PC-9 (cell line): ENCODE measurements around the gene RPE.

Experiments used
- CTCF ChIP-seq: fragments of 200-600 bp; sonication (generic); conservative IDR thresholded peaks from 2 replicates; pipeline ENCODE4 v1.6.1; 2017; ENCODE audit warnings: mixed run types, antibody characterized with exemption, mild to moderate bottlenecking, moderate library complexity
- EZH2 ChIP-seq: fragments of 200-600 bp; sonication (generic); IDR thresholded peaks from 2 replicates; pipeline ENCODE4 v1.8.0; 2017; ENCODE audit warnings: antibody characterized with exemption, low read depth

- TF ChIP-seq CTCF: no peak
- no peak for TF ChIP-seq EZH2
Observed at GRCh38 chr2:209985874-209986273, 16.6 kb upstream of the RPE start.
